Uterus (tissue), 2 donors: Measurements from ENCODE around the gene CD27.
A peak's percentile ranks its signal among the peaks of the same experiment; 100 is the strongest.

Source experiments
- CTCF ChIP-seq, 4 experiments: fragments of 200-600 bp in 2 of 4; fragments of 450-650 bp in 2 of 4; sonication (generic) in 2 of 4; IDR thresholded peaks; one replicate each; pipeline ENCODE4 v1.5.1; 2016 to 2019; ENCODE audit warnings: antibody characterized with exemption in 4 of 4, mild to moderate bottlenecking in 2 of 4, moderate library complexity in 1 of 4
- POLR2A ChIP-seq, 2 donors: fragments of 450-650 bp; IDR thresholded peaks; one replicate each; pipeline ENCODE4 v1.6.1; 2016; ENCODE audit warnings: antibody characterized with exemption in 2 of 2, mild to moderate bottlenecking in 1 of 2, moderate library complexity in 1 of 2

- TF ChIP-seq CTCF (IDR thresholded peaks at IDR 0.05) (peak in 1 of 4 experiments; percentile 2), POLR2A (IDR thresholded peaks at IDR 0.05) (peak; percentile 99)
These were observed 25.8 kb downstream of the CD27 start, which contains the start of gene VAMP1 for GRCh38 chr12:6470375-6471163.
